WTC11 (cell line): ENCODE data around the gene CCDC88B.

Experiments used
- CREB1 ChIP-seq: sonication (generic); formaldehyde crosslinking; IDR thresholded peaks from 2 replicates; pipeline ENCODE4 v1.8.0; 2023; ENCODE audit warnings: mild to moderate bottlenecking, missing genetic modification reagents
- FOXJ3 ChIP-seq: sonication (generic); formaldehyde crosslinking; IDR thresholded peaks from 2 replicates; pipeline ENCODE4 v1.9.0; 2021; ENCODE audit warnings: missing genetic modification reagents, mild to moderate bottlenecking, borderline replicate concordance
- FOXK1 ChIP-seq: sonication (generic); formaldehyde crosslinking; IDR thresholded peaks from 2 replicates; pipeline ENCODE4 v1.8.0; 2022; ENCODE audit warnings: mild to moderate bottlenecking, moderate library complexity, missing genetic modification reagents
- SP1 ChIP-seq: sonication (generic); formaldehyde crosslinking; conservative IDR thresholded peaks from 2 replicates; pipeline ENCODE4 v1.8.1; 2022; ENCODE audit warnings: missing genetic modification reagents
- ZNF121 ChIP-seq: sonication (generic); formaldehyde crosslinking; IDR thresholded peaks from 2 replicates; pipeline ENCODE4 v1.8.0; 2023; ENCODE audit warnings: missing genetic modification reagents
- TF ChIP-seq, protein P1 (sequence below): sonication (generic); formaldehyde crosslinking; IDR thresholded peaks from 2 replicates; pipeline ENCODE4 v1.8.0; 2023; ENCODE audit warnings: mild to moderate bottlenecking, missing genetic modification reagents
- TF ChIP-seq, protein P2 (sequence below): fragments of 200-600 bp; IDR thresholded peaks from 2 replicates; pipeline ENCODE4 v1.8.0; 2022; ENCODE audit warnings: antibody characterized with exemption
- TF ChIP-seq, protein P3 (sequence below): sonication (generic); formaldehyde crosslinking; IDR thresholded peaks from 2 replicates; pipeline ENCODE4 v1.8.0; 2022; ENCODE audit warnings: mild to moderate bottlenecking, missing genetic modification reagents
- TF ChIP-seq, protein P4 (sequence below): sonication (generic); formaldehyde crosslinking; IDR thresholded peaks from 2 replicates; pipeline ENCODE4 v1.8.0; 2022; ENCODE audit warnings: mild to moderate bottlenecking, missing genetic modification reagents
- TF ChIP-seq, protein P5 (sequence below): sonication (generic); formaldehyde crosslinking; IDR thresholded peaks from 2 replicates; pipeline ENCODE4 v1.8.0; 2022; ENCODE audit warnings: mild to moderate bottlenecking, missing genetic modification reagents
- TF ChIP-seq, protein P6 (sequence below): sonication (generic); formaldehyde crosslinking; IDR thresholded peaks from 2 replicates; pipeline ENCODE4 v1.8.1; 2023; ENCODE audit warnings: mild to moderate bottlenecking, missing genetic modification reagents, moderate library complexity
- TF ChIP-seq, protein P7 (sequence below): sonication (generic); formaldehyde crosslinking; IDR thresholded peaks from 2 replicates; pipeline ENCODE4 v1.8.1; 2023; ENCODE audit warnings: mild to moderate bottlenecking, missing genetic modification reagents

DNA sequence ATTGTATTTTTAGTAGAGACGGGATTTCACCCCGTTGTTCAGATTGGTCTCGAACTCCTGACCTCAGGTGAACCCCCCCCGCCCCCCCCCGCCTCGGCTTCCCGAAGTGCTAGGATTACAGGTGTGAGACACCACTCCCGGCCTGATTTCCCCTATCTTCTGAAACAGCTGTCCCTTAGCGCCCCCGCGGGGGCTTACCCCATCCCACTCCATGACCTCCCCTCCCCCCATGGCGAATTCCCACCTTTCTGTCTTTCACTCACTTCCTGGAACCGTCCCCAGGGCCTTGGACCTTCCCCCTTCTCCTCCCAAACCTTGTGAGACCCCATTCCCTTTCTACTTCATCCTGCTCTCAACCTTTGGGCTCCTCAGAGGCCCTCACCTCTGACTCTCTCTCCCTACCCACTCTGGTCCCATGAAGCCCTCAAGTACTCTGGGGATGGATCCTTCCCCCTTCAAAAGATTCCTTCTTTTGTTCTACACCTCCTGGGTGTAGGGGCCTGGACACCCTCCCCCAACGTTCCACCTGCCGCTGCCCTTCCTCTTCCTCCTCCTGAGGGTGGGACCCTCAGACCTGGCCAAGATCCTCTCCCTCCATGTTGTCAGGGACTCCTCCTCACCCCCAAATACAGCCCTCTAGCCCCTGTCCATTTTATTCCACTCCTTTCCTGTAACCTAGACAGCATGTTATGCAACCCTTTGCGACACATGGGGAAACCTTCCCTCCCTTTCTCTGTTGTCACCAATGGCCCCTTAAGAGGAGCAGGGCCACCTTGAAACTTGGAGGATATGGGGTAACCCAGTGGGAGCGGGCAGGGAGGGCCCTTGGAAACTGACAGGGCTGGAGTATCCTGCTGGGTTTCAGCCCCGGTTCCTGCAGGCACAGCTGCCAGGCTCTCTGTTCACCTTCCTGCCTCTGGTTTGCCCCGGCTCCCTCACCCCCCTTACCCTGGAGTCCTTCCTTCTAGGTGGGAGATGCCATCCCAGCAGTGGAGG, 20.9 kb upstream of the CCDC88B start:
- TF ChIP-seq, protein P1, sequence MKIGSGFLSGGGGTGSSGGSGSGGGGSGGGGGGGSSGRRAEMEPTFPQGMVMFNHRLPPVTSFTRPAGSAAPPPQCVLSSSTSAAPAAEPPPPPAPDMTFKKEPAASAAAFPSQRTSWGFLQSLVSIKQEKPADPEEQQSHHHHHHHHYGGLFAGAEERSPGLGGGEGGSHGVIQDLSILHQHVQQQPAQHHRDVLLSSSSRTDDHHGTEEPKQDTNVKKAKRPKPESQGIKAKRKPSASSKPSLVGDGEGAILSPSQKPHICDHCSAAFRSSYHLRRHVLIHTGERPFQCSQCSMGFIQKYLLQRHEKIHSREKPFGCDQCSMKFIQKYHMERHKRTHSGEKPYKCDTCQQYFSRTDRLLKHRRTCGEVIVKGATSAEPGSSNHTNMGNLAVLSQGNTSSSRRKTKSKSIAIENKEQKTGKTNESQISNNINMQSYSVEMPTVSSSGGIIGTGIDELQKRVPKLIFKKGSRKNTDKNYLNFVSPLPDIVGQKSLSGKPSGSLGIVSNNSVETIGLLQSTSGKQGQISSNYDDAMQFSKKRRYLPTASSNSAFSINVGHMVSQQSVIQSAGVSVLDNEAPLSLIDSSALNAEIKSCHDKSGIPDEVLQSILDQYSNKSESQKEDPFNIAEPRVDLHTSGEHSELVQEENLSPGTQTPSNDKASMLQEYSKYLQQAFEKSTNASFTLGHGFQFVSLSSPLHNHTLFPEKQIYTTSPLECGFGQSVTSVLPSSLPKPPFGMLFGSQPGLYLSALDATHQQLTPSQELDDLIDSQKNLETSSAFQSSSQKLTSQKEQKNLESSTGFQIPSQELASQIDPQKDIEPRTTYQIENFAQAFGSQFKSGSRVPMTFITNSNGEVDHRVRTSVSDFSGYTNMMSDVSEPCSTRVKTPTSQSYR (CRISPR knock-in tag): no peak
- TF ChIP-seq, protein P2, sequence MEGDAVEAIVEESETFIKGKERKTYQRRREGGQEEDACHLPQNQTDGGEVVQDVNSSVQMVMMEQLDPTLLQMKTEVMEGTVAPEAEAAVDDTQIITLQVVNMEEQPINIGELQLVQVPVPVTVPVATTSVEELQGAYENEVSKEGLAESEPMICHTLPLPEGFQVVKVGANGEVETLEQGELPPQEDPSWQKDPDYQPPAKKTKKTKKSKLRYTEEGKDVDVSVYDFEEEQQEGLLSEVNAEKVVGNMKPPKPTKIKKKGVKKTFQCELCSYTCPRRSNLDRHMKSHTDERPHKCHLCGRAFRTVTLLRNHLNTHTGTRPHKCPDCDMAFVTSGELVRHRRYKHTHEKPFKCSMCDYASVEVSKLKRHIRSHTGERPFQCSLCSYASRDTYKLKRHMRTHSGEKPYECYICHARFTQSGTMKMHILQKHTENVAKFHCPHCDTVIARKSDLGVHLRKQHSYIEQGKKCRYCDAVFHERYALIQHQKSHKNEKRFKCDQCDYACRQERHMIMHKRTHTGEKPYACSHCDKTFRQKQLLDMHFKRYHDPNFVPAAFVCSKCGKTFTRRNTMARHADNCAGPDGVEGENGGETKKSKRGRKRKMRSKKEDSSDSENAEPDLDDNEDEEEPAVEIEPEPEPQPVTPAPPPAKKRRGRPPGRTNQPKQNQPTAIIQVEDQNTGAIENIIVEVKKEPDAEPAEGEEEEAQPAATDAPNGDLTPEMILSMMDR: no peak
- TF ChIP-seq FOXK1 (no peak), FOXJ3 (CRISPR knock-in tag) (no peak), SP1 (CRISPR knock-in tag) (no peak), ZNF121 (CRISPR knock-in tag) (no peak), CREB1 (CRISPR knock-in tag) (no peak)
- TF ChIP-seq, protein P3, sequence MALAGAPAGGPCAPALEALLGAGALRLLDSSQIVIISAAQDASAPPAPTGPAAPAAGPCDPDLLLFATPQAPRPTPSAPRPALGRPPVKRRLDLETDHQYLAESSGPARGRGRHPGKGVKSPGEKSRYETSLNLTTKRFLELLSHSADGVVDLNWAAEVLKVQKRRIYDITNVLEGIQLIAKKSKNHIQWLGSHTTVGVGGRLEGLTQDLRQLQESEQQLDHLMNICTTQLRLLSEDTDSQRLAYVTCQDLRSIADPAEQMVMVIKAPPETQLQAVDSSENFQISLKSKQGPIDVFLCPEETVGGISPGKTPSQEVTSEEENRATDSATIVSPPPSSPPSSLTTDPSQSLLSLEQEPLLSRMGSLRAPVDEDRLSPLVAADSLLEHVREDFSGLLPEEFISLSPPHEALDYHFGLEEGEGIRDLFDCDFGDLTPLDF (CRISPR knock-in tag): no peak
- TF ChIP-seq, protein P4, sequence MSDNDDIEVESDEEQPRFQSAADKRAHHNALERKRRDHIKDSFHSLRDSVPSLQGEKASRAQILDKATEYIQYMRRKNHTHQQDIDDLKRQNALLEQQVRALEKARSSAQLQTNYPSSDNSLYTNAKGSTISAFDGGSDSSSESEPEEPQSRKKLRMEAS (CRISPR knock-in tag): no peak
- TF ChIP-seq, protein P5, sequence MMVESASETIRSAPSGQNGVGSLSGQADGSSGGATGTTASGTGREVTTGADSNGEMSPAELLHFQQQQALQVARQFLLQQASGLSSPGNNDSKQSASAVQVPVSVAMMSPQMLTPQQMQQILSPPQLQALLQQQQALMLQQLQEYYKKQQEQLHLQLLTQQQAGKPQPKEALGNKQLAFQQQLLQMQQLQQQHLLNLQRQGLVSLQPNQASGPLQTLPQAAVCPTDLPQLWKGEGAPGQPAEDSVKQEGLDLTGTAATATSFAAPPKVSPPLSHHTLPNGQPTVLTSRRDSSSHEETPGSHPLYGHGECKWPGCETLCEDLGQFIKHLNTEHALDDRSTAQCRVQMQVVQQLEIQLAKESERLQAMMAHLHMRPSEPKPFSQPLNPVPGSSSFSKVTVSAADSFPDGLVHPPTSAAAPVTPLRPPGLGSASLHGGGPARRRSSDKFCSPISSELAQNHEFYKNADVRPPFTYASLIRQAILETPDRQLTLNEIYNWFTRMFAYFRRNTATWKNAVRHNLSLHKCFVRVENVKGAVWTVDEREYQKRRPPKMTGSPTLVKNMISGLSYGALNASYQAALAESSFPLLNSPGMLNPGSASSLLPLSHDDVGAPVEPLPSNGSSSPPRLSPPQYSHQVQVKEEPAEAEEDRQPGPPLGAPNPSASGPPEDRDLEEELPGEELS: no peak
- TF ChIP-seq, protein P6, sequence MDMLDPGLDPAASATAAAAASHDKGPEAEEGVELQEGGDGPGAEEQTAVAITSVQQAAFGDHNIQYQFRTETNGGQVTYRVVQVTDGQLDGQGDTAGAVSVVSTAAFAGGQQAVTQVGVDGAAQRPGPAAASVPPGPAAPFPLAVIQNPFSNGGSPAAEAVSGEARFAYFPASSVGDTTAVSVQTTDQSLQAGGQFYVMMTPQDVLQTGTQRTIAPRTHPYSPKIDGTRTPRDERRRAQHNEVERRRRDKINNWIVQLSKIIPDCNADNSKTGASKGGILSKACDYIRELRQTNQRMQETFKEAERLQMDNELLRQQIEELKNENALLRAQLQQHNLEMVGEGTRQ (CRISPR knock-in tag): no peak
- TF ChIP-seq, protein P7, sequence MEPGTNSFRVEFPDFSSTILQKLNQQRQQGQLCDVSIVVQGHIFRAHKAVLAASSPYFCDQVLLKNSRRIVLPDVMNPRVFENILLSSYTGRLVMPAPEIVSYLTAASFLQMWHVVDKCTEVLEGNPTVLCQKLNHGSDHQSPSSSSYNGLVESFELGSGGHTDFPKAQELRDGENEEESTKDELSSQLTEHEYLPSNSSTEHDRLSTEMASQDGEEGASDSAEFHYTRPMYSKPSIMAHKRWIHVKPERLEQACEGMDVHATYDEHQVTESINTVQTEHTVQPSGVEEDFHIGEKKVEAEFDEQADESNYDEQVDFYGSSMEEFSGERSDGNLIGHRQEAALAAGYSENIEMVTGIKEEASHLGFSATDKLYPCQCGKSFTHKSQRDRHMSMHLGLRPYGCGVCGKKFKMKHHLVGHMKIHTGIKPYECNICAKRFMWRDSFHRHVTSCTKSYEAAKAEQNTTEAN (CRISPR knock-in tag): no peak
